PFSK-1 (cell line): ENCODE results near the gene IGFL4.

Experiments
- FOXP2 ChIP-seq: optimal IDR thresholded peaks from 2 replicates; pipeline ENCODE3; 2011; ENCODE audit warnings: borderline replicate concordance, control low read depth, inconsistent platforms; ENCODE audit not compliant: insufficient read depth; ENCODE audit errors: extremely low read length, extremely low read depth
- POLR2AphosphoS5 ChIP-seq: IDR thresholded peaks from 2 replicates; pipeline ENCODE4 v1.6.1; 2012; ENCODE audit warnings: low read depth, mild to moderate bottlenecking, control low read depth, low read length, moderate library complexity
- REST ChIP-seq, 2 experiments: IDR thresholded peaks; 2 replicates each; pipeline versions ENCODE4 v1.6.1 to v1.8.0; 2011 to 2012; ENCODE audit warnings: low read depth in 2 of 2, low read length in 2 of 2, control low read depth in 1 of 2, inconsistent platforms in 1 of 2, mild to moderate bottlenecking in 1 of 2, moderate library complexity in 1 of 2; ENCODE audit not compliant: insufficient read depth in 1 of 2
- SIN3A ChIP-seq: IDR thresholded peaks from 2 replicates; pipeline ENCODE4 v1.6.1; 2012; ENCODE audit warnings: mild to moderate bottlenecking, low read length, moderate library complexity, borderline replicate concordance; ENCODE audit not compliant: insufficient read depth
- TAF1 ChIP-seq: IDR thresholded peaks from 2 replicates; pipeline ENCODE4 v1.6.1; 2012; ENCODE audit warnings: low read length, control low read depth, borderline replicate concordance; ENCODE audit not compliant: insufficient read depth

GRCh38 chr19:46058778-46059177, 18.0 kb upstream of the IGFL4 start:
- TF ChIP-seq POLR2AphosphoS5 (no peak), SIN3A (no peak), REST (IDR thresholded peaks at IDR 0.05; ENCODE audit: insufficient read depth in 1 of 2, low read depth in 2 of 2, low read length in 2 of 2) (no peak), TAF1 (no peak), FOXP2 (no peak)
